ENCODE results near the gene GAREM1.

The GAREM1 gene

GRCh38 chr18:32372047-32372380 is 98.7 kb downstream of the GAREM1 start:
- Histone ChIP-seq H3K9ac (ENCODE audit: low read length) (no peak overlapping the region), H3K4me3 (ENCODE audit: low read depth, low read length, poor library complexity, severe bottlenecking) (no peak overlapping the region), H3K79me2 (ENCODE audit: insufficient read depth, low read length) (no peaks in the 10 kb centered on the region), H3K9me2 (ENCODE audit: low read depth, low read length) (no peaks in the 10 kb centered on the region), H3K9me3 (ENCODE audit: low read length) (no peaks in the 10 kb centered on the region), H3K4me1 (ENCODE audit: insufficient read depth, low read length, severe bottlenecking) (no peaks in the 10 kb centered on the region), H3K36me3 (ENCODE audit: insufficient read depth, low read length) (no peaks in the 10 kb centered on the region), H2AFZ (ENCODE audit: low read length) (no peak overlapping the region), H3K4me2 (ENCODE audit: low read length) (no peak overlapping the region), H3K27ac (ENCODE audit: low read depth, low read length, poor library complexity, severe bottlenecking) (no peak overlapping the region), H4K20me1 (ENCODE audit: insufficient read depth, low read length) (no peaks in the 10 kb centered on the region), H3K27me3 (ENCODE audit: insufficient read depth, low read length) (no peaks in the 10 kb centered on the region), H3F3A (ENCODE audit: insufficient read depth, low read length) (no peaks in the 10 kb centered on the region)
- TF ChIP-seq EZH2 (IDR thresholded peaks at IDR 0.05; ENCODE audit: borderline replicate concordance, low read length): no peak
- TF ChIP-seq, protein P1, sequence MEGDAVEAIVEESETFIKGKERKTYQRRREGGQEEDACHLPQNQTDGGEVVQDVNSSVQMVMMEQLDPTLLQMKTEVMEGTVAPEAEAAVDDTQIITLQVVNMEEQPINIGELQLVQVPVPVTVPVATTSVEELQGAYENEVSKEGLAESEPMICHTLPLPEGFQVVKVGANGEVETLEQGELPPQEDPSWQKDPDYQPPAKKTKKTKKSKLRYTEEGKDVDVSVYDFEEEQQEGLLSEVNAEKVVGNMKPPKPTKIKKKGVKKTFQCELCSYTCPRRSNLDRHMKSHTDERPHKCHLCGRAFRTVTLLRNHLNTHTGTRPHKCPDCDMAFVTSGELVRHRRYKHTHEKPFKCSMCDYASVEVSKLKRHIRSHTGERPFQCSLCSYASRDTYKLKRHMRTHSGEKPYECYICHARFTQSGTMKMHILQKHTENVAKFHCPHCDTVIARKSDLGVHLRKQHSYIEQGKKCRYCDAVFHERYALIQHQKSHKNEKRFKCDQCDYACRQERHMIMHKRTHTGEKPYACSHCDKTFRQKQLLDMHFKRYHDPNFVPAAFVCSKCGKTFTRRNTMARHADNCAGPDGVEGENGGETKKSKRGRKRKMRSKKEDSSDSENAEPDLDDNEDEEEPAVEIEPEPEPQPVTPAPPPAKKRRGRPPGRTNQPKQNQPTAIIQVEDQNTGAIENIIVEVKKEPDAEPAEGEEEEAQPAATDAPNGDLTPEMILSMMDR (IDR thresholded peaks at IDR 0.05; ENCODE audit: low read length): no peak

DNA sequence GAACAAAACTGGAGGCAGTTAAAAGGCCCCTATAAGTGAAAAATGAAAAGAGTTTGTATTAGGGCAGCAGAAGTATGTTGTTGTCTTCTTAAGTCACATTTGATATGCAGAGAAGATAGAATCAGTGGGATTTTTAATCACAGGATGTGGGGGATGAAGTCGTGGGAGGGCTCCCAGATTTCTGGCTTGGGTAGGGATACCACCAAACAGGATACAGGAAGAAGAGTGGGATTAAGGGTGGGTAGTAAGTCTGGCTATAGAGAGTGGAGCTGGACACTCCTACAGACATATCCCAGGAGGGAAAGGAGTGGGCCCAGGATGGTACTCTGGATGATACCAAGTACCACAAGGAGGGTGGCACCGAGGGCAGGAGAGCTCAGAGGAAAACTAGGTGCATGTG is 99.3 kb downstream of the GAREM1 start:
- Histone ChIP-seq H3K9ac (ENCODE audit: low read length) (no peak overlapping the region), H3K4me3 (ENCODE audit: low read depth, low read length, poor library complexity, severe bottlenecking) (no peak overlapping the region), H3K4me2 (ENCODE audit: low read length) (no peak overlapping the region), H3K9me2 (ENCODE audit: low read depth, low read length) (no peaks in the 10 kb centered on the region), H3K27me3 (ENCODE audit: insufficient read depth, low read length) (no peaks in the 10 kb centered on the region), H3K36me3 (ENCODE audit: insufficient read depth, low read length) (no peaks in the 10 kb centered on the region), H3F3A (ENCODE audit: insufficient read depth, low read length) (no peaks in the 10 kb centered on the region), H3K9me3 (ENCODE audit: low read length) (no peaks in the 10 kb centered on the region), H2AFZ (ENCODE audit: low read length) (no peak overlapping the region), H3K4me1 (ENCODE audit: insufficient read depth, low read length, severe bottlenecking) (no peaks in the 10 kb centered on the region), H4K20me1 (ENCODE audit: insufficient read depth, low read length) (no peaks in the 10 kb centered on the region), H3K27ac (ENCODE audit: low read depth, low read length, poor library complexity, severe bottlenecking) (no peak overlapping the region), H3K79me2 (ENCODE audit: insufficient read depth, low read length) (no peaks in the 10 kb centered on the region)
- TF ChIP-seq, protein P1 (IDR thresholded peaks at IDR 0.05; ENCODE audit: low read length): no peak
- no peak for TF ChIP-seq EZH2 (IDR thresholded peaks at IDR 0.05; ENCODE audit: borderline replicate concordance, low read length)

- H3K4me3 ChIP-seq (ENCODE audit: low read depth, low read length, poor library complexity, severe bottlenecking): no peak overlapping the region
- H3K27ac ChIP-seq (ENCODE audit: low read depth, low read length, poor library complexity, severe bottlenecking): no peak overlapping the region
- no peak overlapping the region for H3K4me2 ChIP-seq (ENCODE audit: low read length)
- no peaks in the 10 kb centered on the region for H3K27me3 ChIP-seq (ENCODE audit: insufficient read depth, low read length)
- H3K4me1 ChIP-seq (ENCODE audit: insufficient read depth, low read length, severe bottlenecking): no peaks in the 10 kb centered on the region
- no peaks in the 10 kb centered on the region for H3K9me2 ChIP-seq (ENCODE audit: low read depth, low read length)
- no peaks in the 10 kb centered on the region for H3F3A ChIP-seq (ENCODE audit: insufficient read depth, low read length)
- no peaks in the 10 kb centered on the region for H3K36me3 ChIP-seq (ENCODE audit: insufficient read depth, low read length)
- H3K9me3 ChIP-seq (ENCODE audit: low read length): no peaks in the 10 kb centered on the region
- no peak overlapping the region for H2AFZ ChIP-seq (ENCODE audit: low read length)
- no peak overlapping the region for H3K9ac ChIP-seq (ENCODE audit: low read length)
- TF ChIP-seq, protein P1 (IDR thresholded peaks at IDR 0.05; ENCODE audit: low read length): no peak
- no peak for TF ChIP-seq EZH2 (IDR thresholded peaks at IDR 0.05; ENCODE audit: borderline replicate concordance, low read length)
- H4K20me1 ChIP-seq (ENCODE audit: insufficient read depth, low read length): no peaks in the 10 kb centered on the region
- no peaks in the 10 kb centered on the region for H3K79me2 ChIP-seq (ENCODE audit: insufficient read depth, low read length)
Observed at GRCh38 chr18:32368991-32369390, 101.7 kb downstream of the GAREM1 start.
